GM12872 (cell line): ENCODE results near the gene PPRC1.

Experiments used
- TF ChIP-seq, protein P1 (sequence below): IDR thresholded peaks from 3 replicates; pipeline ENCODE4 v1.5.1; 2011; ENCODE audit warnings: low read depth, mild to moderate bottlenecking, low read length, moderate library complexity; ENCODE audit not compliant: insufficient read depth

Gene PPRC1

DNA sequence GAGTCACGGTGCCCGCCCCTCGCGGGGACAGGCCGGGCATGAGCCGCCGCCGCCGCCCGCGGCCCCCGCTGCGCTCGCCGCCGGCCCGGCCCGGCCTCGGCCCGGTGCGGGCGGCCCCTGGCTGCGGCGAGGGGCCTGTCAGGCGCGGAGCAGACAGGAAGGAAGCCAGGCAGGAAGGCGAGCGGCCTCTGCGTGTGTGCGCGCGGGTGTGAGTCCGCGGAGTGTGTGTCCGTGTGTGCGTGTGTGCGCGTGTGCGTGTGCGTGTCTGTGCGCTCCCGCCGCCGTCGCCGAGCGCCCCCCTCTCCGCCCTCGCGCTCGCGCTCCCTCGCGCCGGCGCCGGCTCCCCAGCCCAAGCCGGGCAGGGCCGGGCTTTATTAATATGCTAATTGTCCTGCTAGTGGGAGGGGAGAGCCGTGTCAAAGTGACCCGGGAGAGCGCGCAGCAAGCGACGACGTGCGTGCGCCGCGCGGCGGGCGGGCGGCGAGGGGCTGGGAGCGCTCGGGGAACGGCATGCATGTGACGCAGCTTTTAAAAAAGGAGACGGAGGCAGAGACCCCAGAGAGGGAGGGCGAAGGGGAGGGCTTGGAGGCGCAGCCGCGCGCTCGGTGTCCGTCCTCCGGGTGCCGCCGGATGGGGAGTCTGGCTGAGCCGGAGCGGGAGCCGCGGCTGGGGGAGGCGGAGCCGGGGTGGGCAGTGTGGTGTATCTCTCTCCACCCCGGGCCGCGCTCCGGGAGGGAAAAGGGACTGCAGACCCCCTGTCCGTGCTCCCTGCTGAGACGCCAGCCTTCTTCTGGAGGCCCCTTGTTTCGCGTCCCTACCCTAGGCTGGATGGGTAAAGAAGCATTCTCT is 12.5 kb upstream of the PPRC1 start, which contains the start of gene LDB1:
TSS of gene LDB1 (minus strand) at position 227 of the 849 bp plus-strand sequence. CDS start 258 bp downstream, outside the sequence.
- TF ChIP-seq, protein P1, sequence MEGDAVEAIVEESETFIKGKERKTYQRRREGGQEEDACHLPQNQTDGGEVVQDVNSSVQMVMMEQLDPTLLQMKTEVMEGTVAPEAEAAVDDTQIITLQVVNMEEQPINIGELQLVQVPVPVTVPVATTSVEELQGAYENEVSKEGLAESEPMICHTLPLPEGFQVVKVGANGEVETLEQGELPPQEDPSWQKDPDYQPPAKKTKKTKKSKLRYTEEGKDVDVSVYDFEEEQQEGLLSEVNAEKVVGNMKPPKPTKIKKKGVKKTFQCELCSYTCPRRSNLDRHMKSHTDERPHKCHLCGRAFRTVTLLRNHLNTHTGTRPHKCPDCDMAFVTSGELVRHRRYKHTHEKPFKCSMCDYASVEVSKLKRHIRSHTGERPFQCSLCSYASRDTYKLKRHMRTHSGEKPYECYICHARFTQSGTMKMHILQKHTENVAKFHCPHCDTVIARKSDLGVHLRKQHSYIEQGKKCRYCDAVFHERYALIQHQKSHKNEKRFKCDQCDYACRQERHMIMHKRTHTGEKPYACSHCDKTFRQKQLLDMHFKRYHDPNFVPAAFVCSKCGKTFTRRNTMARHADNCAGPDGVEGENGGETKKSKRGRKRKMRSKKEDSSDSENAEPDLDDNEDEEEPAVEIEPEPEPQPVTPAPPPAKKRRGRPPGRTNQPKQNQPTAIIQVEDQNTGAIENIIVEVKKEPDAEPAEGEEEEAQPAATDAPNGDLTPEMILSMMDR = no peak

- TF ChIP-seq, protein P1 = no peak
Observed at GRCh38 chr10:102120991-102121738, 11.7 kb upstream of the PPRC1 start.

DNA sequence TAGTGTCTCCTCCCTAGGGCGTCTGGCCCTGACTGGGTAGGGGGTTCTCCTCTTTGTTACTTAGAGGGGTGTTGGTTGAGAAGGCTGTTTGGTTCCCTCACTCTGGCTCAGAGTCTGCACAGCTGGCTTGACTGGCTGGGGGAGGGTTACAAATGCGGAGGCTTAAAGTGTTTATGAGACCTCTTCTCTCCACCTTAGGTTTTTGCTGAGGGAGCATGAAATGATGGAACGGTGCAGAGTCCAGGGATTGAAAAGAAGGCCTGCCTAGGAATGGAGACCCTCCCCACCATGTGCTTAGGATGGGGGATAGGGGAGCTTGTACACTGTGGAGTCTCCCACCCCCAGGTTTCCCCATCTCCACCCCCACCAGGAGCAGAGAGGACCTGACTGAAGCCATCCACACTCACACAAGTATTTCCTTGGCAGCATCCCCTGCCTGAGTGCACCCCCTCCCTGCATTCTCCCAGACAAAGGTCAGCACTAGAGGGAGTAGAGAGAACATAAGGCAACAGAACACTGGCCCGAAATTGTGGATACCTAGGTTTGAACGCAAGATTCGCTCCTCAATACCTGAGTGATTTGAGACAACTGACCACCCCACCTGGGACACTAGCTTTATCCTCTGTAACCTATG is 11.0 kb upstream of the PPRC1 start:
- TF ChIP-seq, protein P1 = no peak

GRCh38 chr10:102122450-102122849 is 10.4 kb upstream of the PPRC1 start:
- TF ChIP-seq, protein P1 = no peak

GRCh38 chr10:102123223-102123622 is 9.6 kb upstream of the PPRC1 start:
- TF ChIP-seq, protein P1 = no peak

- TF ChIP-seq, protein P1 = no peak
Observed at GRCh38 chr10:102131286-102132170, 1.3 kb upstream of the PPRC1 start.

DNA sequence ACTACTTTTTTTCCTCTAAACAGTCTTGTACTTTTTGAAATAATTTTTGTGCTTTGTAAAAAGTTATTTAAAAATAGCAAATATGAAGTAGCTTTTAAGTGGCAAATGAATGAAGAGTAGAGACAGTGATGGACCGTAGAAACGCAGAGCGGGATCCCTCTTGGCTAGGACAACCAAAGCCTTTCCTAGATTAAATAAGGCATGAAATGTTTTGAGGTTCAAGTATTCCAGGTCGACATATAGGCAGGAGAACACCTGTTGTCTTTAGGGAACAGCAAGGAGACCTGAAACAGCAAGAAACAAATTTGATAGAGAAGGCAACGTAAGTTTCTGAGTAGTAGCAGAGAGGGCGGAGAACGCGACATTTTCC is 662 bp upstream of the PPRC1 start:
- TF ChIP-seq, protein P1 = no peak
